ENCODE results near the gene JAG1.

GRCh38 chr20:10642856-10643559 is 30.8 kb downstream of the JAG1 start:
- TF ChIP-seq, protein P1, sequence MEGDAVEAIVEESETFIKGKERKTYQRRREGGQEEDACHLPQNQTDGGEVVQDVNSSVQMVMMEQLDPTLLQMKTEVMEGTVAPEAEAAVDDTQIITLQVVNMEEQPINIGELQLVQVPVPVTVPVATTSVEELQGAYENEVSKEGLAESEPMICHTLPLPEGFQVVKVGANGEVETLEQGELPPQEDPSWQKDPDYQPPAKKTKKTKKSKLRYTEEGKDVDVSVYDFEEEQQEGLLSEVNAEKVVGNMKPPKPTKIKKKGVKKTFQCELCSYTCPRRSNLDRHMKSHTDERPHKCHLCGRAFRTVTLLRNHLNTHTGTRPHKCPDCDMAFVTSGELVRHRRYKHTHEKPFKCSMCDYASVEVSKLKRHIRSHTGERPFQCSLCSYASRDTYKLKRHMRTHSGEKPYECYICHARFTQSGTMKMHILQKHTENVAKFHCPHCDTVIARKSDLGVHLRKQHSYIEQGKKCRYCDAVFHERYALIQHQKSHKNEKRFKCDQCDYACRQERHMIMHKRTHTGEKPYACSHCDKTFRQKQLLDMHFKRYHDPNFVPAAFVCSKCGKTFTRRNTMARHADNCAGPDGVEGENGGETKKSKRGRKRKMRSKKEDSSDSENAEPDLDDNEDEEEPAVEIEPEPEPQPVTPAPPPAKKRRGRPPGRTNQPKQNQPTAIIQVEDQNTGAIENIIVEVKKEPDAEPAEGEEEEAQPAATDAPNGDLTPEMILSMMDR (IDR thresholded peaks at IDR 0.05): no peak
- TF ChIP-seq POLR2AphosphoS5 (IDR thresholded peaks at IDR 0.05) (no peak), POLR2A (IDR thresholded peaks at IDR 0.05) (no peak)

All from prostate gland (tissue), 2 donors.